Islet precursor cell (in vitro differentiated cells): ENCODE results near the gene DNAJC16.

Experiments
- DNase-seq: peaks from one replicate; pipeline ENCODE4 v3.0.0-alpha.2; 2018

Gene DNAJC16

GRCh38 chr1:15542388-15543250 lies 16.0 kb downstream of the DNAJC16 start:
- no peak for DNase-seq

DNA sequence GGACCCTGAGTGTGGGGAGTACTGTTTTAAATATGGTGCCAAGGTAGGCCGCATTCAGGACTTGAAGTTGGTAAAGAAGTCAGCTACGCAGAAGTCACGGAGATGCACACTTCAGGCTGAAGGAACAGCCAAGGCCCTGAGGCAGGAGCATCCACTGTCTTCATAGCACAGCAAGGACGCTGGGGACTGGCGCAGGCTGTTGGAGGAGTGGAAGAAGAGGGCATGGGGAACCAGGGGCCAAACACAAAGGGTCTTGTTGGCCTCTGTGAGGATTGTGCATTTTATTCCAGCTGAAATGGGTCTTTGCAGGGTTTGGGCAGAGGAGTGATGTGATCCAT lies 16.6 kb downstream of the DNAJC16 start:
- no peak for DNase-seq

DNA sequence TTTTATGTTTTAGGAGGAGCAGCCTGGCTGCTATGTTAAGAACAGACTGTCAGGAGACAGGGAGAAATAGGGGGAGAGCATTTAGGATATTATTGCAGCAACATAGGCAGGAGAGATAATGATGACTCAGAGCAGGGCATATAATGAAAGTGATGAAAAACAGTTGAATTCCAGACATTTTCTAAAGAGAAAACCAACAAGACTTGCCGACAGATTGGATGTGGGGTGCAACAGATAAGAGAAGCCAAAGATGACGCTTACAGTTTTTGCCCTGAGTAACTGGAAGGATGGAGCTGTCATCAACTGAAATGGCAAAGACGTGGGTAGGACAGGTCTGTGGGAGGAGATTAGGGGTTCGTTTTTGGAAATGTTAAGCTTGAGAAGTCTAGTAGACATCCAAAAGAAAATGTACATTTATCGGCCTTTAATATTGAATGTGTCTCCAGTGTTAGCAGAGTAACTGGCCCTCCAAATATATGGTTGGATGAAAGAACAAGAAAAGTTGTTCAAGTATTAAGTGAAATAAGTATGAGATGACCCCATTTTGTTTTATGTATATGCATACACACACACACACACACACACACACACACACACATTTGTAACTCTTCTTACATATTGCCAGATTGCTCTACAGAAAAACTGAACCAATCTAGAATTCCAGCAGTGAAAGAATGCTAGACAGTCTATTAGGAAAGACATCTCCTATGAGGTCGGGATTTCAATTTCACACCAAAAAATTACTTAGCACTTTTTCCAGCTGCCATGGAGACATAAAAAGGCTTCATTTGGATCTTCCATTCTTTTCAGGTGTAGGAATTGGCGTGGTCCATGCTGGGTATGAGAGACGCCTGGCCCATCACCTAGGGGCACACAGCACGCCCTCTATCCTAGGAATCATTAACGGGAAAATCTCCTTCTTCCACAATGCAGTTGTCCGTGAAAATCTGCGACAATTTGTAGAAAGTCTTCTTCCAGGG lies 17.2 kb downstream of the DNAJC16 start:
- no peak for DNase-seq

DNA sequence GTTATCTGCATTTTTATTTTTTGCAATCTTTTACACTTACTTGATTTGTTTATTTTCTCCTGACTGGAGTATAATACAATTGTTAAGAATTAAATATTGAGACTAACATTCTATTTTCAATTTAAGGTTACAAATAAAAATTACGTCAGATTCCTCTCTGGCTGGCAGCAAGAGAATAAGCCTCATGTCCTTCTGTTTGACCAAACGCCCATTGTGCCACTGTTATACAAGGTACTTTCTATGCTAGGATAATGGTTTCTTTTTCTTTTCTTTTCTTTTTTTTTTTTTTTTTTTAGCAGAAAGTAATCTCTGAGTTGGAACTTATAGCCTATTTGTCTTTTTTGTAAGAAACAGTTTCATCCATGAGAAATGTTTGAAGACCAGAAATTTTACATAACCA lies 20.0 kb downstream of the DNAJC16 start:
- no peak for DNase-seq

DNA sequence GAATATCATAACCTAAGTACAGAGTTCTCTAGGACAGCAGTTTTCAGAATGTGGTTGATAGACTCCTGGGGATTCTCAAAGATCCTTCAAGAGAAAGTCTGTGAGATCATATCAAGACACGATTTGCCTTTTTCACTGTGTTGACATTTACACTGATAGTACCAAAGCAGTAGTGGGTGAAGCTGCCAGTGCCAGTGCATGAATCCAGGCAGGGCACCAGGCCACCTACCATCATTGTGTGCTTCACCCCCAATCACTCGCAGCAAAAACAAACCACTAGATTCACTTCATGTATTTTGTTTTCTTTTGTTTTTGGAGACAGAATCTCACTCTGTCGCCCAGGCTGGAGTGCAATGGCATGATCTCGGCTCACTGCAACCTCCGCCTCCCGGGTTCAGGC lies 23.9 kb downstream of the DNAJC16 start:
- DNase-seq: no peak

- no peak for DNase-seq
These were observed 30.4 kb downstream of the DNAJC16 start for GRCh38 chr1:15557008-15557407.

DNA sequence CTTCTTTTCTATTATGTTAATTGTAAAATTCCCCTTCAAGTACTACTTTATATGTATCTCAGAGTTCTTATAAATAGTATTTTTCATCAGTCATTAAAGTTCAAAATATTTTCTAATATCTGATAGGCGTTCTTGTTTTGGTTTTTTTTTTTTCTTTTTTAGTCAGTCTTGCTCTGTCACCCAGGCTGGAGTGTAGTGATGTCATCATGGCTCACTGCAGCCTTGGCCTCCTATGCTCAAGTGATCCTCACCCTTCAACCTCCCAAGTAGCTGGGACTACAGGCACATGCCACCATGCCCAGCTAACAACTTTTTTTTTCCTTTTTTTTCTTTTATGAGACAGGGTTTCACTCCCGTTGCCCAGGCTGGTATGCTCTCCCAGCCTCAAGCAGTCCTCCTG lies 30.9 kb downstream of the DNAJC16 start:
- DNase-seq: no peak

- no peak for DNase-seq
These were observed 31.9 kb downstream of the DNAJC16 start for GRCh38 chr1:15558516-15558915.

- no peak for DNase-seq
These were observed 32.7 kb downstream of the DNAJC16 start for GRCh38 chr1:15559189-15559810.

GRCh38 chr1:15568387-15569073 lies 41.9 kb downstream of the DNAJC16 start:
- DNase-seq: no peak

GRCh38 chr1:15570861-15571260 lies 44.2 kb downstream of the DNAJC16 start:
- no peak for DNase-seq

- DNase-seq: no peak
These were observed 44.6 kb downstream of the DNAJC16 start for GRCh38 chr1:15571266-15571665.

GRCh38 chr1:15573477-15573876 lies 46.8 kb downstream of the DNAJC16 start:
- DNase-seq: no peak

DNA sequence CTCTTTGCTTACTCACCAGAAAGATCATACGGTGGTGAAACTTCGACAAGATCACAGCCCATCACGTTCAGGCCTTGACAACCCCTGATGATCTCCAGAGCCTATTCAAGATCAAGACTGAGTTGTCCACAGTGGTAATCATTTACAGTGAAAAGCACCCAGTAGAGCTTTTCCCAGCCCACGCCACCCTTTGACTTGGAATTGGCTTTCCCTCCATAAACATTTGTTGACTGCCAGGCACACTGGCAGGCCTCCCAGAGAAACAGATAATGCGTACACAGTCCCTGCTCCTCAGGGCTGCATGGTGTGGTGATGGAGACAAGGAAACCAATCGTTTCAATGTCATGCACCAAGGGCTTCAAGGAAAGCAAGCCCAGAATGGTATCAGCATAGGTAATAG lies 48.1 kb downstream of the DNAJC16 start:
- no peak for DNase-seq

GRCh38 chr1:15575549-15576150 lies 49.0 kb downstream of the DNAJC16 start:
- no peak for DNase-seq

DNA sequence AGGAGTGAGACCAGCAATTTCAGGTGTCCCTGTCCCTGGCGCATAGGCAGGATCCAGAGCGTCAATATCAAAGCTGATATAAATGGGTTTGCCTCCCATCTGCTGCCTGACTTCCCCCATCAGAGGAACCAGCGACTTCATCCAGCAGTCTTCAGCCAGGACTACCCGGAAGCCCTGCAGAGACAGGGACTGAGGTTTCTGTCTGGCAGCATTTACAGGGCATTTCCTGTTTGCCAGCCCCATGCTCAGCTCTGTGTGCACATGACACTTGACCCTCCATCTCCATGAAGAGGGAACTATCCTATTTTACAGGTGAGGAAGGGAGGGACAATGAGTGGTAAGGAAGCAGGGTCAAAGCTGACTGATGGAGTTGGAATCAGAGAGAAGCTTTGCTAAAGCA lies 51.0 kb downstream of the DNAJC16 start:
- DNase-seq: no peak

- no peak for DNase-seq
These were observed 52.5 kb downstream of the DNAJC16 start for GRCh38 chr1:15578921-15579682.

- no peak for DNase-seq
These were observed 53.0 kb downstream of the DNAJC16 start for GRCh38 chr1:15579683-15580047.

- DNase-seq: no peak
These were observed 56.5 kb downstream of the DNAJC16 start for GRCh38 chr1:15583016-15583706.

DNA sequence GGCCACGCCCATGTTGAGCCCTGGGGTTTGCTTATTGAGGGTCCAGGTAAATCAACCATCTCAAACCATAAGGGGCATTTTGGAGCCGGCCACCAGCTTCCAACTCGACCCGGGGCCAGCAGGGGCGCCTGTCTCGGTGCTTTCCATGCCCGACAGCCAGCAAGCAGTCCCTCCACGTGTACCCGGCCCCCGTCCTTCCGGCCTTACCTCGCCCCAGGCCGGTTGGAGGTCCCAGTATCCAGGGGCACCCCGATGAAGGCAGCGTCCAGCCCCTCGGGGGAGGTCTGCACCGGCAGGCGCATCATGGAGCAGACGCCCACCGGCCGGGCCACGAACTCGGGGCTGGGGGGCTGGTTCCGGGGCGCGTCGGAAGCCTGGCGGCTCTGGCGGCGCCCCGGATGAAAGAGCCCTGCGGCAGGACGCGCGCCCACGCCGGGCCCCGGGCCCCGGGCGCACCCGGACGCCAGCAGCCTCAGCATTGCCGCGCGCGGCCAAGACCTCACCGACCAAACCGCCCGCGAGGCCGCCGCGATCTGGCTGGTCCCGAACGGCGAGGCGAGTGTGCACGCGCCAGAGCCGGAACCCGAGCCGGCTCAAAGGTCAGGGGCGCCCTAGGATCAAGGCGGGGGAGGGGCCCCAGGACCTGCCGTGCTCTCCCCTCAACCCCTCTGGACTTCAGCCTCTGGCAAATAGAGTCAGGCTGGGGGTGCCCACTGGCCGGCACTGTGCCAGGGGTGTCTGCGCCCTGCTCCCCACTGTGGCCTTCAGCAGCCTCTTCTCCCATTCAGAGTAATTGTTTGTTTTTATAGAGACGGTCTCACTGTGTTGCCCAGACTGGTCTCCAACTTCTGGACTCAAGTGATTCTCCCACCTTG lies 58.1 kb downstream of the DNAJC16 start, which contains the start of gene AGMAT:
Gene AGMAT, minus strand, starts transcription at position 563 of the 875 bp plus-strand sequence. Its CDS starts 84 bp downstream, at position 479.
- DNase-seq: peak; percentile 81
